HG03354 (cell line): ENCODE results near the gene CPXM2.

Source experiments
- ATAC-seq: cut with Tn5 transposase; IDR thresholded peaks from one replicate; pipeline ENCODE4 v1.9.1; 2021; ENCODE audit warnings: mild to moderate bottlenecking; ENCODE audit not compliant: unreplicated experiment, poor library complexity, severe bottlenecking

Gene CPXM2

GRCh38 chr10:123809632-123810031, 82.0 kb downstream of the CPXM2 start:
- no peak for ATAC-seq

GRCh38 chr10:123808906-123809305, 82.7 kb downstream of the CPXM2 start:
- no peak for ATAC-seq

GRCh38 chr10:123808286-123808685, 83.3 kb downstream of the CPXM2 start:
- ATAC-seq, result no peak

GRCh38 chr10:123807444-123808035, 84.1 kb downstream of the CPXM2 start:
- ATAC-seq, result no peak

- ATAC-seq, result no peak
Measured at GRCh38 chr10:123804716-123805115, 86.9 kb downstream of the CPXM2 start.

GRCh38 chr10:123800821-123801220, 90.8 kb downstream of the CPXM2 start:
- ATAC-seq, result no peak

GRCh38 chr10:123800289-123800688, 91.3 kb downstream of the CPXM2 start:
- ATAC-seq, result no peak

- ATAC-seq, result no peak
Measured at GRCh38 chr10:123798856-123799255, 92.8 kb downstream of the CPXM2 start.

GRCh38 chr10:123797813-123798212, 93.8 kb downstream of the CPXM2 start:
- no peak for ATAC-seq

GRCh38 chr10:123796736-123797135, 94.9 kb downstream of the CPXM2 start:
- ATAC-seq, result no peak

- ATAC-seq, result no peak
Measured at GRCh38 chr10:123795846-123796590, 95.6 kb downstream of the CPXM2 start.

GRCh38 chr10:123795196-123795780, 96.3 kb downstream of the CPXM2 start:
- no peak for ATAC-seq

GRCh38 chr10:123792248-123792978, 99.2 kb downstream of the CPXM2 start:
- no peak for ATAC-seq

GRCh38 chr10:123790132-123790885, 101.3 kb downstream of the CPXM2 start:
- ATAC-seq, result no peak

- no peak for ATAC-seq
Measured at GRCh38 chr10:123788981-123789380, 102.6 kb downstream of the CPXM2 start.

GRCh38 chr10:123787566-123787965, 104.0 kb downstream of the CPXM2 start:
- no peak for ATAC-seq

- no peak for ATAC-seq
Measured at GRCh38 chr10:123786896-123787295, 104.7 kb downstream of the CPXM2 start.

GRCh38 chr10:123786306-123786705, 105.3 kb downstream of the CPXM2 start:
- no peak for ATAC-seq

- ATAC-seq, result no peak
Measured at GRCh38 chr10:123784646-123785045, 107.0 kb downstream of the CPXM2 start.

GRCh38 chr10:123784216-123784615, 107.4 kb downstream of the CPXM2 start:
- ATAC-seq, result no peak
